HG03039 (cell line): ENCODE results near the gene CZIB.

Experiments used
- ATAC-seq: cut with Tn5 transposase; IDR thresholded peaks from one replicate; pipeline ENCODE4 v1.9.1; 2021; ENCODE audit warnings: mild to moderate bottlenecking, moderate library complexity; ENCODE audit not compliant: unreplicated experiment

Gene CZIB

GRCh38 chr1:53220171-53220961, at the start of gene CZIB:
Gene CZIB, minus strand, starts transcription at chr1:53220634. Its CDS starts 59 bp downstream, at chr1:53220575.
- ATAC-seq = peak; percentile 86

GRCh38 chr1:53270107-53270506, 49.7 kb upstream of the CZIB start:
- no peak for ATAC-seq

DNA sequence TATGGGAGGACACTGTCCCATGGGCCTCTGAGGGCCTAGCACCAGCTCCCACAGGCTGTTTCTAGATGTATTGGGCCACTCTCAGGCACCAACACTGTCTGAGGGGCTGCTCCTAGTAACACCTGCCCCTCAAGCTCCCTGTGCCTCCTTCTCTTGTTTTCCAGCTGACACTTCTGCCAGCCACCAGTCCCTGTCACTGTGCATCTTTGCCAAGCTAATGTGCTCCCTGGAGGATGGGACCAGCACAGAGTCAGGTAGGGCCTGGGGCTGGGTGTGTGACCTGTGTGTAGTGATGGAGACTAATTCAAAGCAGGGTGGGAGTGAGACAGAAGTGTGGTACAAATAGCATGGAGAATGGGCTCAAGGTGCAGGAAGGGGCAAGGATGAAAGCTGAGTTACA, 47.3 kb upstream of the CZIB start:
- no peak for ATAC-seq

DNA sequence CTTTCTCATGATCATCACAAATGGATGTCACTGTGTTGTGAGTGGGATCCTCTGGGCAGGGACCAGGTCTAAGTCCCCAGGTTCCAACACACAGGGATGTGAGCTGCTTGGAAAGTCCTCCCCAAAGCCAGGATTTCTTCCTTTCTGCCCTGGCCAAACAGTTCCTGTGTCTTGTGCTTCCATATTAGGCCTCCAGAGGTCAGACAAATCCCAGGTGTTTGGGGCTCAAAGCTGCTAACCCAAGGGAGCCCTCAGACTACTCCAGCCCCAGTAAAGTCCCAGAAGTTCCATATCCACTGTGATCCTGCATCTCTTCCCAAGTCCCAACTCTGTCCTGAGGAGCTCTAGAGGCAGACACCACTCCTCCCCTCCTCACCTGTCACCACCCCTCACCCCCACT, 45.6 kb upstream of the CZIB start:
- ATAC-seq = no peak

DNA sequence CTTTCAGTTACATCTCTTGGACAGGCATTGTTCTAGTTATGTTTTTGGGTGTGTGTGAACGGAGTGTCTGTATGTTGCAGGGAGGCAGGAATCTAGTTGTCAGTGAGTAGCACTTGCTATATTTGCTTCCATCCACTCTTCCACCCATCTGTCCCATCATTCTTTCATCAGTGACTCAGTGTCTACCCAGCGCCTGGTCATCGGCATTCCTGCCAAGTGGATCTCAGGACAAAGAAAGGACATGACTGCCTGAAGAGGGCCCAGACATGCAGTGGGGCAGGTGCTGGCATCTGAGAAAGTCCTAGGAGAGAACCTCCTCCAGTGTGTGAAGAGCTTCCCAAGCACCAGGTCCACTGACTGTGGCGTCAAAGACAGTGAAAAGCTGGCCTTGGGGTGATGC, 45.1 kb upstream of the CZIB start:
- ATAC-seq = no peak

DNA sequence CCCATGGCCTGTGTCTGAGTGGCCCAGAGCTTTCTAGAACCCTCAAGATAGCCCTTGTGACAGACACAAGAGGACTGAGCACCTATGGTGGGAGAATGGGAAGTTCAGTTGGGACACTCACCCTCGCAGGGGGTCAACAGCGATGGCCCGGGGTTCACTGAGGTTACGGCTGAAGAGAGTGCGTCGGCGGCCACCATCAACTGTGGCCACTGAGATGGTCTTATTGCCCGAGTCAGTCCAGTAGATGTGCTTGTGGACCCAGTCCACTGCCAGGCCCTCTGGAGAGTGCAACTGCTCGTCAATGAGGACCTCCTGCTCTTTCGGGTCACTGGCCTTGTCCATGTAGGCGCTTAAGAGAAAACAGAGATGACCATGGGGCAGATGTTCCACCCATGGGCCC, 43.6 kb upstream of the CZIB start:
- ATAC-seq = no peak

GRCh38 chr1:53262000-53262399, 41.6 kb upstream of the CZIB start:
- ATAC-seq = no peak

DNA sequence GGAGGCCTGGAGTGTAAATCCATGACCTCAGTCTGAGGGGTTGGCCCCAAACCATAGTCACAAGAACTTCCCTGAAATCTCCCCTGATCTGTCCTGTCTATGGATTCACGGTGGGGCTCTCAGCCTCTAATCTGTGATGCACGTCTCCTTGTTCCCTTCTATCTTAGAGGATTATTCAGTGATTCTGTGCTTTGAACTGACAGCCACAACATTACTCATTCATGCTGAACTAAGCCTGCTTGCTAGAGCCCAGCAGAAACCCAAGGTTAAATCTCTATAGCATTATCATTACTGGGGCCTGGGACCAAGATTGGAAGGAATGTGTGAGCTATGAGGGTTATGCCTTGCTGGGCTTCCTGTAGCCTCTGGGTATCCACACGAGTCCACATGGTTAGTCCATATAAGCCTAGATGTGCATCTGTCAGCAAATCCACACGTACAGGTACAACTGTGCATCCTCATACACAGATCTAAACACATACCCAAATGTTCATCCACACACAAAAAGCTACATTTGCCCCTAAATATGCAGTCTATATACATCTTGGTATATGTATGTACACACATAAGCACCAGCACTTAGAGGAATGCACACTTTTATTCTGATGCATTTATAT, 40.3 kb upstream of the CZIB start:
- no peak for ATAC-seq

DNA sequence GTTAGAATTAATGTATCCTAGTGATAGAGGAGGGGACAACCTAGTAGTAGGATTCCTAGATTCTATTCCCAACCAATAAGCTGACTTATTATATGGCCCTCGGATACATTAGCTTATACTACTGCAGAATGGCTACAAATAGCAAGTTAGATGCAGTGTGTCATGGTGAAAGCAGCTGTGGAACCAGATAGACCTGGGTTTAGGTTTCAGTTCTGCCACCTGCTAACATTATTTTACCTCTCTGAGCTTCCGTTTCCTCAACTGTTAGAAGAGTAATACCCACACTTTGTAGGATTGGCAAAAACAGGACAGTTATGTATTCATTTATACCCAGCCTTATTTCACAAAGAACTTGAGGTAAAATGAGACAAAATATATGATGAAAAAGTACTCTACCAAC, 39.5 kb upstream of the CZIB start:
- no peak for ATAC-seq

DNA sequence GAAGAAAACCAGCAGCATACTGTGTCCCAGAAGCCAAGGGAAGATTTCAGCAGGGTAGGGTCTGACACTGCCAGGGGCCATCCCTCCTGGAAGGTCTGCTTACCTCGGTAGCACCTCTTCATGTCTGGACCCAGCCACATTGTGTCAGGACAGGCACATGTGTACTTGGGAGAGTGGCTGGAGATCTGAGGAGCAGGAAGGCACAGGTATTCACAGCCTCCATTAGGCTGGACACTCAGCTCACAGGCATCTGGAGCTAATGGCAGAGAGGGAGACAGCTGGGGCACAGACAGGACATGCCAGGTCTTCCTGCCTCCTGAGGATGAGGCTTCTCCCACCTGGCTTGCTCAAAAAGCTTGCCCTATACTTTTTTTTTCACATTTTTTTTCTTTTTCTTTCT, 37.8 kb upstream of the CZIB start:
- no peak for ATAC-seq

GRCh38 chr1:53257454-53258081, 37.1 kb upstream of the CZIB start:
- ATAC-seq = no peak

GRCh38 chr1:53256511-53257453, 36.3 kb upstream of the CZIB start:
- ATAC-seq = no peak

DNA sequence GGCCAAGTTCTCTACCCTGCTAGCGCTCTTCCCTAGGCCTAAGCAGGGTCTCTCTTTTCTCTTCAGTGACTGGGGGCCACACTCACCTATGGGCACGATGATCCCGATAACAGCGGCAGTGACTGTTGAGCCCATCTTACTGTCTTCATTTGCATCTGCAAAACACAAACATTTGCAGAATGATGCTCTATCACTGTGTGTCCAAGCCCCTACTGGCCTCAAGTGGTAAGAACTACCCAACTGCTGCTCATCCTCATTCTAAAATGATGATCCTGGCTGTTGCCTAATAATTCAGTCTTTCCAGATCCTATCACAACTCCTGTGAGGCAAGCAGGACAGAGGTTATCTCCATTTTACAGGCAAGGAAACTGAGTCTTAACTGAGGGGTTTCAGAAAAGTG, 34.6 kb upstream of the CZIB start:
- no peak for ATAC-seq

GRCh38 chr1:53254011-53254640, 33.7 kb upstream of the CZIB start:
- ATAC-seq = no peak

- ATAC-seq = no peak
These were observed 29.9 kb upstream of the CZIB start for GRCh38 chr1:53250325-53250724.

DNA sequence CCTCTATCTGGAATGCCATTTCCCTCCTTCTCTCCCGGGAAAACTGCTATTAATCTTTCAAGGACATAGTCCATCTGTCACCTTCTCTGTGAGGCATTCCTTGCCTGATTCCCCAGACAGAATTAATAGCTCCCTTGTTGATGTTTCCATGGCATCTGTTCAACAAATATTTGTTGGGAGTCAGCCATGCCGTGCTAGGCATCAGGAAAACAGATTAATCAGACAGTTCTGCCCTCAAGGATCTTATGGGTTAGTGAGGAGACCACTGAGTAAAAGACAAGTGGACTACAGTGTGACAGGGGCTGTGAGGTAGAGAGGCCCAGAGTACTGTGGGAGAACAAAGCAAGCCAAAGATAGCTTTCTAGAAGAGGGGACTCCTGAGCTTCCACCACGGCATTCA, 29.3 kb upstream of the CZIB start:
- ATAC-seq = no peak

- ATAC-seq = no peak
These were observed 26.1 kb upstream of the CZIB start for GRCh38 chr1:53246261-53247134.

DNA sequence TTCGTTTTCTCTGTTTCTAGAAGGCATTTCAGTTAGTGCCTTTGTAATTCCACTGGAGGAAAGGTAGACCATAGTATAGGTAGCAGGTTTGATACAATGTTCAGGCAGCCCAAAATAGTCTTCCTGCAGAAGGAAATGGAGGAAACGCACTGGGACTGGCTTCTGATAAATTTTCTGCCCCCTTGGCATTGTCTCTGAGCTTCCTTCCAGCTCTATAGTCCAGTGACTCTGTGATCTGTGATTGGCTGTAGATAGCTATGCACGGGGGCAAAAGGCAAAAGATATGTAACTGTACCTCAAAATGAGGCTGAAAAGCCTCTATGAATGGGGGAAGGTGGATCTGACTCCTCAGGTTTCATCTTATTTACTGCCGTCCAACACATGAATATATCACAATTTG, 23.7 kb upstream of the CZIB start:
- no peak for ATAC-seq

DNA sequence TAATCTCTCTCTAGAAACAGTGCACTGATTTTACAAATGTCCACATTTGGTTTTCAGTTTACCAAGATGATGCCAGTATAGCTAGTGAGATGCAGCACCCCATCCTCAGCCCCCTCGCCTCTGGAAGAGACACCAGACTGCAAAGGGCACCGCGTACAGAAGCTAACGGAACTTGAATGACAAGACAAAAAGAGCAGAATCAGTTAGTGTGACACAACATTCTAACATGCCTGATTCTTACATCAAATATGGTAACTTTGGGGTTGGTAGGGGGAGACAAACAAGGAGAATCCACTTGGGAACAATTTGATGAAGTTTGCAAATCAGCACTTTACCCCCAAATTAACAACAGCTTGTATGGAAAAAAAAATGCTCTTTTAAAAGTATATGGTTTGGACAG, 21.9 kb upstream of the CZIB start:
- ATAC-seq = no peak

DNA sequence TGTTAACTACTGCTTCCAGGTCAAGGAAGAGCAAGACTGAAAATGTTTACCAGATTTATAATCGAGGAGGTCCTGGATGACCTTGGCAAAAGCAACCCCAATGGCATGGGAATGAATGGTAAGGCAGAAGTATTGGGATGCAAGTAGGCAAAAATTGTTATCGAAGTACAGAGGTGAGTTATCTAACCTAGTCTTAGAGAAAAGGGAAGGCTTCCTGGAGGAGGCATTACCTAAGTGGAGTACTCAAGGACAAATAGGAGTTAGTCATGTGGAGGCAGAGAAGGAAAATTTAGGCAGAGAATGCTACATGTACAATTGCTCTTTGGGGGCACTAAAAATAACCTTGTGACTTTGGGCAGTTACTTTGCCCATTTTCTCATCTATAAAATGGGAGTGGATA, 21.4 kb upstream of the CZIB start:
- ATAC-seq = no peak
